Testis (tissue), 3 donors: Measurements from ENCODE around the gene UGT3A2. TPM values are rescaled to one million over a fixed set of nuclear protein-coding genes. Genes with fewer than 3 reads are reported as not detected.
"Not testable (repeated sequence)": the region's sequence is repeated elsewhere in the genome, so short reads cannot be mapped to it uniquely, and the experiment has no call there.

ENCODE experiments used
- DNase-seq: peaks from one replicate; pipeline ENCODE4 v3.0.0-alpha.2; 2019
- H3K27ac ChIP-seq, 2 donors: fragments of 200-600 bp; sonication (generic); one replicate each; pipeline ENCODE4 v1.5.1; 2019
- H3K27me3 ChIP-seq: fragments of 200-600 bp; sonication (generic); one replicate; pipeline ENCODE4 v1.5.1; 2019
- H3K36me3 ChIP-seq: fragments of 200-600 bp; sonication (generic); one replicate; pipeline ENCODE4 v1.5.1; 2017; ENCODE audit warnings: low read depth; ENCODE audit errors: missing control alignments
- H3K4me1 ChIP-seq: fragments of 200-600 bp; sonication (generic); one replicate; pipeline ENCODE4 v1.5.1; 2019
- H3K4me3 ChIP-seq, 2 donors: fragments of 200-600 bp; sonication (generic); one replicate each; pipeline ENCODE4 v1.5.1; 2017 to 2019
- H3K9me3 ChIP-seq: fragments of 200-600 bp; sonication (generic); one replicate; pipeline ENCODE4 v1.5.1; 2017
- POLR2A ChIP-seq: fragments of 450-650 bp; IDR thresholded peaks from one replicate; pipeline ENCODE4 v1.6.1; 2017; ENCODE audit warnings: antibody characterized with exemption, mild to moderate bottlenecking, moderate library complexity
- WGBS, 2 donors: methylation state at CpG; one replicate each; pipeline ENCODE4 v1.1.5; 2018; 5-methylcytosine and 5-hydroxymethylcytosine counted together
- intact Hi-C: fragments of 100-400 bp; cut with DNase I; formaldehyde crosslinking; loops from one replicate; pipeline ENCODE4 v1.15.1; 2023; ENCODE audit warnings: low total_unique reads
- polyA plus RNA-seq: library from polyadenylated mRNA; stranded (reverse); fragments of 350-450 nt; fragmentation: Illumina TruSeq; extraction: RNeasy Lipid Tissue Mini Kit (QIAGEN cat#74804); gene quantifications from one replicate; pipeline ENCODE4 v1.2.3, GENCODE V29; 2014; ENCODE audit warnings: low read depth, low replicate concordance; ENCODE audit not compliant: insufficient read depth
- total RNA-seq, 2 donors: library from RNA; depleted of rRNA; stranded (reverse); fragments of >200 nt; gene quantifications; one replicate each; pipeline ENCODE4 v1.2.3, GENCODE V29; 2016
- TF ChIP-seq, protein P1 (sequence below), 3 experiments: fragments of 450-650 bp in 2 of 3; fragments of 200-600 bp in 1 of 3; sonication (generic) in 1 of 3; IDR thresholded peaks; one replicate each; pipeline ENCODE4 v1.5.1; 2016 to 2019; ENCODE audit warnings: antibody characterized with exemption in 3 of 3, mild to moderate bottlenecking in 2 of 3, moderate library complexity in 1 of 3

UGT3A2 gene
- total and polyA plus RNA-seq, 3 donors from 2014 or later = 6.9 to 14.9 (median 10.8) TPM

DNA sequence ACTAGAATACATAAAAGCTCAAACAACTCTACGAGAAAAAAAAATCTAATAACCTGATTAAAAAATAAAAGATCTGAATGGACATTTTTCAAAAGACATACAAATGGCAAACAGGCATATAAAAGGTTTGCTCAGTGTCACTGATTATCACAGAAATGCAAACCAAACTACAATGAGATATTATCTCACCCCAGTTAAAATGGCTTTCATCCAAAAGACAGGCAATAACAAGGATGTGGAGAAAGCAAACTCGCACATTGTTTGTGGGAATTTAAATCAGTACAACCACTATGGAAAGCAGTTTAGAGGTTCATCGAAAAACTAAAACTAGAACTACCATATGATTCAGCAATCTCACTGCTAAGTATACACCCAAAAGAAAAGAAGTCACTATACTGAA, 20.8 kb downstream of the UGT3A2 start:
- 77 to 89% methylated on average over 3 of the region's 3 CpGs for WGBS, 2 donors
- Histone ChIP-seq H3K4me3 (no peak overlapping the region), H3K4me1 (no peaks in the 10 kb centered on the region), H3K27ac (no peak overlapping the region), H3K27me3 (no peaks in the 10 kb centered on the region), H3K36me3 (no peaks in the 10 kb centered on the region), H3K9me3 (no peaks in the 10 kb centered on the region)
- intact Hi-C loops = no loop called here
- DNase-seq = no peak
- TF ChIP-seq, protein P1, sequence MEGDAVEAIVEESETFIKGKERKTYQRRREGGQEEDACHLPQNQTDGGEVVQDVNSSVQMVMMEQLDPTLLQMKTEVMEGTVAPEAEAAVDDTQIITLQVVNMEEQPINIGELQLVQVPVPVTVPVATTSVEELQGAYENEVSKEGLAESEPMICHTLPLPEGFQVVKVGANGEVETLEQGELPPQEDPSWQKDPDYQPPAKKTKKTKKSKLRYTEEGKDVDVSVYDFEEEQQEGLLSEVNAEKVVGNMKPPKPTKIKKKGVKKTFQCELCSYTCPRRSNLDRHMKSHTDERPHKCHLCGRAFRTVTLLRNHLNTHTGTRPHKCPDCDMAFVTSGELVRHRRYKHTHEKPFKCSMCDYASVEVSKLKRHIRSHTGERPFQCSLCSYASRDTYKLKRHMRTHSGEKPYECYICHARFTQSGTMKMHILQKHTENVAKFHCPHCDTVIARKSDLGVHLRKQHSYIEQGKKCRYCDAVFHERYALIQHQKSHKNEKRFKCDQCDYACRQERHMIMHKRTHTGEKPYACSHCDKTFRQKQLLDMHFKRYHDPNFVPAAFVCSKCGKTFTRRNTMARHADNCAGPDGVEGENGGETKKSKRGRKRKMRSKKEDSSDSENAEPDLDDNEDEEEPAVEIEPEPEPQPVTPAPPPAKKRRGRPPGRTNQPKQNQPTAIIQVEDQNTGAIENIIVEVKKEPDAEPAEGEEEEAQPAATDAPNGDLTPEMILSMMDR (IDR thresholded peaks at IDR 0.05) = no peak
- no peak for TF ChIP-seq POLR2A

DNA sequence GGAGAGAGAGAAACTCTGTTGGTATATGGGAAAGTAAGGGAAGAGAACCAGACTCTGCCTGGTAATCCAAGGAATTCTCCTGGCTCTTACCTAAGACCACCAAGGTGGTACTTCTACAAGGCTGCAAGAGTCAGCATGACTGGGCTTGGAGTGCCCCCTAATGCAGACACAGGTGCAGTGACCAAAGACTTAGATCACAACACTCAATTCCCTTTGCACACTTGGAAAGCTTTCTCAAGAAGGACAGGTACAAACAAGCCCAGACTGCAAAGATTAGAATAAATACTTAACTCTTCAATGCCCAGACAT, 25.2 kb downstream of the UGT3A2 start:
- intact Hi-C loops = no loop called here
- no peak for DNase-seq
- TF ChIP-seq POLR2A = no peak
- TF ChIP-seq, protein P1 (IDR thresholded peaks at IDR 0.05) = no peak

GRCh38 chr5:36040651-36041536, 25.8 kb downstream of the UGT3A2 start:
- DNase-seq = no peak

More for the DNA sequence above, 25.2 kb downstream of the UGT3A2 start:
- Histone ChIP-seq H3K27ac (no peak overlapping the region), H3K4me3 (no peak overlapping the region), H3K27me3 (no peaks in the 10 kb centered on the region), H3K9me3 (no peaks in the 10 kb centered on the region), H3K36me3 (no peaks in the 10 kb centered on the region), H3K4me1 (no peaks in the 10 kb centered on the region)

GRCh38 chr5:36035696-36036095, 31.0 kb downstream of the UGT3A2 start:
- intact Hi-C loops = no loop called here
- WGBS, 2 donors = 81 to 91% methylated on average over 4 to 13 of the region's 13 CpGs
- TF ChIP-seq, protein P1 (IDR thresholded peaks at IDR 0.05) = no peak
- TF ChIP-seq POLR2A = no peak

More at GRCh38 chr5:36040651-36041536, 25.8 kb downstream of the UGT3A2 start:
- no peak overlapping the region for H3K27ac ChIP-seq
- no peak for TF ChIP-seq POLR2A
- TF ChIP-seq, protein P1 (IDR thresholded peaks at IDR 0.05) = no peak
- H3K36me3 ChIP-seq = no peaks in the 10 kb centered on the region
- WGBS, 2 donors = 82 to 86% methylated on average over 3 of the region's 3 CpGs
- H3K4me1 ChIP-seq = no peaks in the 10 kb centered on the region
- intact Hi-C loops = no loop called here
- H3K9me3 ChIP-seq = no peaks in the 10 kb centered on the region
- H3K27me3 ChIP-seq = no peaks in the 10 kb centered on the region
- H3K4me3 ChIP-seq = no peak overlapping the region

DNA sequence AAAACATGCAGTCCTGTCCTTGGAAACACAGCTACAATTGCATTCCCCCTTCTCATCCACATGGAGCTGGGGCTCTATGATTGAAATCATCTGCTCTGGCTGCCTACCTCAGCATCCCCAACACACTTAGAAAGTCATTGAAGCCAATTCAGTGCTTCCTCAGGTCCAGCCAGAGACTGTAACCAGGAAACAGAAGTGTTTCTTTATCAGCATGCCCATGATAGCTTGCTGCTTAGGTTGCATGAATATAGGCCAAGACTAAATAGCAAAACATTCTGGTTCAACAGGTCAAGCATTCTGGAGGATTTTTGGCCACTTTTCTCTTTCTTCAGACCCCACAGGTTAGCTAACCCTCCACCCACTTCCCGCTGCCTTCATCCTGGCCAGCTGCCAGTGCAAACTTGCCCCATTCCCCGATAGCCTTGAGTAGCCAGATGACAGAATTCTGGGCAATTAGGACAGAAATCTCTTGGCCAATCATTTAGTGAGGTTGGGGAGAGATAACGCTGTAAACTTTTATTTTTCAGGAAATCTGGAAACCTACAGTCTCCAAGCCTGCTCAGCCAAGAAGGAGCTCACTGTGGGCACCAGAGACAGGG, 32.0 kb downstream of the UGT3A2 start:
- H3K4me1 ChIP-seq, intact Hi-C loops, H3K27ac ChIP-seq, DNase-seq, H3K4me3 ChIP-seq, H3K36me3 ChIP-seq, H3K27me3 ChIP-seq, H3K9me3 ChIP-seq: not testable (repeated sequence)
- 46 to 65% methylated on average over 3 of the region's 3 CpGs for WGBS, 2 donors

More at GRCh38 chr5:36035696-36036095, 31.0 kb downstream of the UGT3A2 start:
- Histone ChIP-seq H3K4me3 (no peak overlapping the region), H3K4me1 (no peaks in the 10 kb centered on the region), H3K27me3 (no peaks in the 10 kb centered on the region), H3K36me3 (no peaks in the 10 kb centered on the region), H3K27ac (no peak overlapping the region), H3K9me3 (no peaks in the 10 kb centered on the region)
- DNase-seq = no peak
